Fibroblast of skin of back (primary cell): ENCODE results near the gene ZCCHC24.
"Not testable (repeated sequence)": the region's sequence is repeated elsewhere in the genome, so short reads cannot be mapped to it uniquely, and the experiment has no call there.

Experiments used
- DNase-seq: peaks from one replicate; pipeline ENCODE4 v3.0.0-alpha.2; 2013

The ZCCHC24 gene

DNA sequence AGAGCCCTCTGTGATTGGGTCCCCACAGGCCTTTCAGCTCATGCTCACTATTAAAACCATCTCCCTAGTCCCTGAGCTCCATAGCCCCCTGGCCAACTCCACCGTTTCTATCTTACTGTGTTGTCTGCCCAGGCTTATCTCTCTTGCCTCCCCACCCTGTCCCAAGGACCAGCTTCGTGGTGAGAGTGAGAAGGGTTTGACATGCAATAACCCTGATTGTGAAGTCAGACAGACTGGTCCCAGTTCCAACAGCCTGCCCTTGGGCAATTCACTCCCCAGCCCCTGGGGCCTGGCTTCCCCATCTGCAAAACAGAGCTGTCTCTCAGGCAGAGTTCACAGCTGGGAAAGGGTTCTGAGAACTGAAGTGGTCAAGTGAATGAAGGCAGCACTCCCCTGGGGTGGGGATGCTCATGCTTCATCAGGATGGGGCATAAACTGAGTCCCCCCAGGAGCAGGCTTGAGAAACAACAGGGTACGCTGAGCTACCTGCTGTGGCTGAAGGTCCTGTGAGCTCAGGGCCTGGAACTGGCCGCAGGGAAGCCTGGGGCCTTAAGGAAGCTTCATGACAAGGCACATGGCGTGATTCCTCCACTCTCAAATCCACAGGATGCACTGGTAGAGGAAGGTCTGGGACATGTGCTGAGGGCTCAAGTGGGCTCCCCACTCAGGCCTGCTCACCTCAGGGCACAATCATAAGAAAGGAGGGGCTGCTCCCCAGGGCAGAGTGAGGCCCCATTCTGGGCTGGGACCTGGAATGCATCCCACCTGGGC, 100.0 kb downstream of the ZCCHC24 start:
- no peak for DNase-seq

DNA sequence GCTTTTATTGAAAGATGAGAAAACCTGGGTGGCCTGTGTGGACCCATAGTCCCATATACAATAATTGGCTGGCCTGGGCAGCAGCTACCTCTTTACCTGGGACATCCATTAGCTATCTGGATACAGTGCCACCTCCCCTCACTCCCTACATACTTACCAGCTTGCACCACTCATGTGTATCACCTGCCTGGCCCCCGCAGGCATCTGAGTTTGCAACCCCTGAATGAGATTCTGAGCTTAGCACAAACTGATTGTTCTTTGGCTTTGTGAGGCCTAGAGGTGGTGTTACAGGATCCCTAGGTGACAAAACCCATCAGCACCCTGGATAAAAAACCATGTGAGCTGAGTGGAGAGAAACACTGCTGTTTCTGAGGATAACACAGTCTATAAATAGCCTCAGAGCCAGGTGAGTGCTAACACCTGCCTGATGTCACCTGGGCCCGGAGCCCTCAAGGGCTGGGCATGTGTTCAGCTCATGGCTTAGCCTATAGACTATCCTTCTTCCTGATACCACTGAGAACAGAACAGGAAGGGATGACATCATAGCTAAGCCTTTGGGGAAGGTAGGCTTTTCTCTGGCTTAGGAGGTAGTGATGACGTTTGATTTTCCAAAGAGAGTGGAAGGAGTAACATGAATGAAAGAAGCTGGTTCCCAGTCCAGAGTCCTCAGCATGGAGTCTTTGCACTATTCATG, 100.8 kb downstream of the ZCCHC24 start:
- no peak for DNase-seq

DNA sequence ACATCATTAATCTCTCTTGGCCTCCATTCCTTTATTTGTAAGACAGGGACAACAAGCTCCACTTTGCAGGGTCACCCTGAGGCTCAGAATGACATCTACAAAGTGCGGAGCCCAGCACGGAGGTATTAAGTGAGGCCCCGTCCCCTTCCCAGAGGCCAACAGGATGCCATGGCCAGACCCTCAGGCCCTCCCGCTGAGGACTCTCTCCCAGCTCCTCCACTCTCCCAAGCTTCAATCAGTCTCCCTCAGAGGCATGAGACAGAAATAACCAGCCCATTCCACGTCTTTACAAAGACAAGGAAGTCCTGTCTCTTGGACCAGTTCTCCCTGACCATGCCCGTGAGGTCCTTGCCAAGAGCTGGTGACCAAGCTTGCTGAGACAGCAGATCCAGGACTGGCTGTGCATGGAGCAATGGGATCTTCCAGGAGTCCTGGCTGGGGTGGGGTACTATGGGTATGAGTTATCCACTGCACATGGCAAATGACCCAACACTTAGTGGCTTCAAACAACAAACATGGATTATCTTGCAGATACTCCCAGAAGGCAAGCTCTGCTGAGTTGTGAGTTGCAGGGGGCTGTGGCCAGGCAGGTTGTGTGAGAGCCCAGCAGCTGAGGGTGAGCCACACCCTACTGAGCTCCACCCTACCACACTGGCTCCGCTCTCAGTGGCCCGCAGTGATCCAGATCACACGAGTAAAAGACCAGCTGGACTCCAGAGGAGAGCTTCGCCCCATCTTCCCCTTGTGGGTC, 102.4 kb downstream of the ZCCHC24 start:
- DNase-seq: no peak

DNA sequence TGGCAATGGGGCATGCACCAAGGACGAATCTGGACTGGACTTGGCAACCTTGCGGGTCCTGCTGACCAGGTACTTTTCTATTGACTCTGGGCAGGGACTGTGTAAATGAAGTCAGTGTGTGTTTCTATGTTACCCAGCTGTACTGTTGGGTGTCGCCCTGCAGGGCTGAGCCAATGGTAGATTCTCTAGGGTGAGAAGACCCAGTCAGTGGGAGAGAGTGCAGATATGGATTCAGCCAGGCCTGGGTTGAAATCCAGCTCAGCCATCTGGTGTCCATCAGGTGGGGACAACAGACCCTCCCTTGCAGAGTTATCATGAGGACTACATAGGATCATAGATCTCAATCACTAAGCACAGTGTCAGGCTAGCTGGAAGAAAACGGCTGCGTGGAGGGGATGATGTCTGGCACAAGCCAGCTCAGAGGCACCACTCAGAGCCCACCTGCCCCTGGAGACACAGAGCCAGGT, 103.1 kb downstream of the ZCCHC24 start:
- no peak for DNase-seq

DNA sequence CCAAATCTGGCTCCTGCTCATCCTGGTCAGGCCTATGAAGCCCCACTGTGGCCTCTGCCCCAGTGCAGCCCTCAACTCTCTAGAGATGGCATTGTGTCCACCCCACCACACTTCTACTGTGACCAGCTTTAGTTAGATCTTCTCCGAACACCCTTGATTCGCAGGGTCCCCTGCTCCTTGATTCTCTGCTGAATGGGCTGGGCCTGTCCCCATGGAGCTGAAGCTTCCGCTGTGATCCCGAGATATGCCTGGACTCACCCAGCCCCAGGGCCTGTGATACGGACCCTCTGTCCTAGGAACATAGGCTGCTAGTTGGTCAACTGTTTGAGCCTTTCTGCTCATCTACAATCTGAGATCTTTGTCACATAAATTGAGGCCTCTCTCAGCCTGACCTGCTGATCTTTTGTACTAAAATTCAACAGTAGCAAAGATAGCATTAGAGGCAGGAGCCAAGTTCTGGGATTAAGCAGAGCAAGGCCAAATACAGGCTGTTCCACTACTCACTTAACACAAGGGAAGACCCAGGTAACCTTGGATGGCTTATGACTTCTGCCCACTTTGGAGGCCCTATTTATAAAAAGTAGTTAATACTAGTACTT, 104.7 kb downstream of the ZCCHC24 start:
- no peak for DNase-seq

DNA sequence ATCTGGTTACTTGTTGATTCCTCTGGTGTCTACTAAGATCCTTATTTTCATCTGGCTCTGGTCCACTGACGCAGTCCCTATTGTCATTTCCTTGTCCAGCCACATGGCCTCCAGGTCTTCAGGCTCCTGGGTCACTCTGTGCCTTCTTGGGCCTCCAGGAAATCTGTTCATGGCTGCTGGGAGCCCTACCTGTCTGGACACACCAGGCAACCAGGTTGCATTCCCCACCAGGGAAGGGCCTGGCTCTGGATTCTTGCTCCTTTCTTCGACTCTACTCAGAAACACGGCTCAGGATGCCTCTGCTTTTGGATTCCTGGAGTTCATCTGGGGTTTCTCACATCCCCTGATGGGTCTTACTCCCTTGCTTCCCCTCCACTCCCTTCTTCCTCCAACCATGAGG, 106.2 kb downstream of the ZCCHC24 start:
- DNase-seq: no peak

DNA sequence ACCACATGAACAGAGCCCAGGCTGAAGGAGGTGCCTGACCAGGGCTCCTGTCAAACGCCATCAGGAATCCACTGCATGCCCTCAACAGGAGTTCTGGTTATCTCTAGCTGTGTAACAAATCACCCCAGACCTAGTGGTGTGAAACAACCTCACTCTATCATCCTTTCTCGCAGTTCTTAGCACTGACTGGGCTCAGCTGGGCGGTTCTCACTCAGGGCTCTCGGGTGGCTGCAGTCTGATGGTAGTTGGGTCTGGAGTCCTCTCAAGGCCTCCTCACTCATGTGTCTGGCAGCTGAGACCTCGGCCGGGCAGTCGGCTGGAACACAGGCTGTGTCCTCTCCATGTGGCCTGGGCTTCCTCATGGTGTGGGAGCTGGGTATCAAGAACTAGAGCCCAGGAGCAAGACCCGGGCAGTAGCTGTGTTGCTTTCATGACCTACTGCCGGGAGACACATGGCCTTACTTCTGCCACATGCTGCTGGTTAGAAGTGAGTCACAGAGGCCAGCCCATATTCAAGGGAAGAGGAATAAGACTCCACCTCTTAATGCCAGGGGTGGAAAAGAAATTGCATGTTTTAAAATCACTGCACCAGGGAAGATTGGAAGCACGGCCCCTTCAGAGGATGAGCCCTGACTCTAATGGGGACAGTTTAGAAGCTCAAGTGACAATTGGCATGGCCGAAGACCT, 107.5 kb downstream of the ZCCHC24 start:
- not testable (repeated sequence) for DNase-seq

DNA sequence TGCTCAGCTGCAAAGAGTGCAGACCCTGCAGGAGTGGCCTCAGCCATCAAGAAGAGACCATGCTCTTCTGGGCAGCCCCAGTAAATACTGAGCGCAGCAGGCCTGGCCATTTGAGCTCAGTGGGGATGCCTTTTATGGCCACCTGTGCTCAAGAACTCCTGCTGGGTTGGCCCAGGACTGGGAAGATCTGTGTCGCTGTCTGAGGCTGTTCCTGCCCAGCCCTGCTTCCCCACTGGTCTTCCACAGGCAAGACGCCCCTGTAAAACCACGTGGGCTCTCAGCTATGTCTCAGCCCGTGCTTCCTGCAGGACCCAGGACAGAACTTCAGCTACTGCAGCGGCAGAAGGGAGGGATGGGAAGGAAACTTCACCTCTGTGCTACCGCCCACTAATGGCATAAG, 108.7 kb downstream of the ZCCHC24 start:
- DNase-seq: peak; percentile 41

DNA sequence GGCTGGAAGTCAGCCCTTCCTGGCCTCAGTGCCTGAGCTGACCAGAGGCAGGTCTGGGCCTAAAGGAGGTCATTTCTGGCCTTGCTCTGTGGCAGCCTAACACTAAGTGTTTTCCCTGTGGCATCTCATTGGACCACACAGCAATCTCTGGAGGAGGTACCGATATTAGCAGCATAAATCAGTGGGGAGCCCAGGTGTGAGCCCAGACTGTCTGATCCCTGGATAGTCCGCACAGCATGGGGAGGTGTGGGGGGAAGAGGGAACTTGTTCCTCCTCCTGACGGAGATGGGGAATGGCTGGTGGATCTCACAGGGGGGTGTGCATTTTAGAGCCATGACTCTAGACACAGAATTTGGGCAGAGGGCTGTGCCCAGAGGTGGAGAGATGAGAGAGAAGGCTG, 109.1 kb downstream of the ZCCHC24 start:
- DNase-seq: no peak

DNA sequence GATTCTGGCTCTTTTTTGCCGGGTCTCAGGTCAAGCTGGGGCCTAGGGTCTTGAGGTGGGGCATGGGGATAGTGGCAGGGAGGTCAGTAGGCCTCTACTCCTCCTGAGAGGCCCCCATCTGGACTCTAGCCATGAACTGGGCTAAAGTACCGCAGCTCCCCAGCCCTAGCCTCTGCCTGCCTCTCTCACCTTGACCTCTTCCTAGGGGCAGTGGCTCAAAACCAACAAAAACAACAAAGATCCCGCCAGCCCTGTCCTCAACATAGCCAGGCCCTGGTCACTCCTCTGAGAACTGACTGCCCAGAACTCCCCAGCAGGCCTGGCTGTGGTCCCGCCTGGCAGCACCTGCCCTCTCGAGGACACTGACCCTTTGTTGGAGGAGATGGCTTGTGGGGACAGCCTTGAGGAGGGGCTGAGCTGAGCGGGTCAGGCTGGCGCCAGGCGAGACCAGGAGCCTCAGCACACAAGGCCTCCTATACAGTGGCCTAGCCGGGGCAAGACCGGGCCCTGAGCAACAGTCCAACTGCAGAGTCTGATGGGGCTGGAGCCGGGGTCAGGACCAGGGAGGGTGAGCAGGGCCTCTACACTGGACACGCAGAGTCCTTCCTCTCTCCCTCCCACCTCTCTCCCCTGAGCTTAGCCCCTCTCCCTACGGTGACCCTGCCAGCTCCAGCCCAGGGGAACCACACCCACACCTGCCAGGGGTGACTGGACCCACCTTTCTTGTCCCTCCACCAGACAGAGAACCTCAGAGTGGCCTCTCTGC, 109.8 kb downstream of the ZCCHC24 start:
- no peak for DNase-seq

DNA sequence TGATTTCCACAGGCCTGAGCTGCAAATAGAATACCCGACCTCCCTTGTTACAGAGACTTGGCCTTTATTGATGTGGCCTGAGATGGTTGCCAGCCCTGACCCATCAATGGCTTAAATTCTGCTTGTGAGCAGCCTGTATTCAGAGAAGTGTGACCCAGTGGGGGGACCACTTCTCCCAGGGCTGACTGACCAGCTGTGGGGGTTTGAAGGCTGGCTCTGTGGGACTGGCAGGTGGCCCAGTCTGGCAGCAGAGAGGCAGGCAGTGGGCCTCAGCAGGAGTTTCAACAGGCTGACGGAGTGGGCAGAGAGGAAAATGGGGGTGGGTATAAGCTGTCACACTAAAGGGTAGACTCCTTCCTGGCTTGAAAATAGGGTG, 110.3 kb downstream of the ZCCHC24 start:
- DNase-seq: no peak

DNA sequence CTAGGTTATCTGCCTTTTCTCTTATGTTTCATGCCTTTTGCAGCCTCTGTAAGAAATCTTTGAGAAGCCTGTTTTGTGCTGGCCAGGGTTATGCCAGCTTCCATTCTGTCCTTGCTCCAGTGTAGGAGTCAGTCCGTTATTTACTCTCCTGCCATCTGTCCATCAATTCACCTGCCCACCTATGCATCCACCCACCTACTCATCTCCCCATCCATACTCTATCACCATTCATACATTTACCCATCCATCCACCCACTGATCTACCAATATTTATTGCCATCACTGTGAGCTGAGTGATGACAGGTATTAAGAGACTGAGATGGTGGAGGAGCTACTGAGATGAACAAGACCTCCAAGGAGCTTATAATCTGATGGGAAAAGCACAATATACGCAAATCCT, 110.9 kb downstream of the ZCCHC24 start:
- no peak for DNase-seq

DNA sequence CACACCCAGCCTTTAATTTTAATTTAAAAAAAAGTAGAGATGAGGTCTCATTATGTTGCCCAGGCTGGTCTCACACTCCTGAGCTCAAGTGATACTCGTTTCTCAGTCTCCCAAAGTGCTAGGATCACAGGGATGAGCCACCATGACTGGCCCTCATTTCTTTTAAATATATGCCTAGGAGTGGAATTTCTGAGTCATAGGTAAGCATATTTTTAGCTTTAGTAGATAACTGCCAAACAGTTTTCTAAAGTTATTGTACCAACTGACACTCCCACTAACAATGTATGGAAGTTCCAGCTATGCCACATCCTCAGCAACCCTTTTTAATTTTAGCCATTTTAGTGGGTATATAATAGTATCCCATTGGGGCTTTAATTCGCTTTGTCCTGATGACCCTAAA, 111.9 kb downstream of the ZCCHC24 start:
- DNase-seq: peak; percentile 94

DNA sequence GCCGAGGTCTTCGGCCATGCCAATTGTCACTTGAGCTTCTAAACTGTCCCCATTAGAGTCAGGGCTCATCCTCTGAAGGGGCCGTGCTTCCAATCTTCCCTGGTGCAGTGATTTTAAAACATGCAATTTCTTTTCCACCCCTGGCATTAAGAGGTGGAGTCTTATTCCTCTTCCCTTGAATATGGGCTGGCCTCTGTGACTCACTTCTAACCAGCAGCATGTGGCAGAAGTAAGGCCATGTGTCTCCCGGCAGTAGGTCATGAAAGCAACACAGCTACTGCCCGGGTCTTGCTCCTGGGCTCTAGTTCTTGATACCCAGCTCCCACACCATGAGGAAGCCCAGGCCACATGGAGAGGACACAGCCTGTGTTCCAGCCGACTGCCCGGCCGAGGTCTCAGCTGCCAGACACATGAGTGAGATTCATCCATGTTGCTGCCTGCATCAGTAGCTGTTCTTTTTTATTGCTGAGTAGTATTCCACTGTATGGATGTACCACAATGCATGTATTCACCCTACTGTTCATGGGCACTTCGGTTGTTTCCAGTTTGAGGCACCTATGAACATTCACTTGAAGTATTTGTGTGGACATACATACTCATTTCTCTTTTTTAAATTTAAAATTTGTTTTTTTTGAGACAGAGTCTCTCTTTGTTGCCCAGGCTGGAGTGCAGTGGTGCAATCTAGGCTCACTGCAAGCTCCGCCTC, 112.7 kb downstream of the ZCCHC24 start:
- DNase-seq: not testable (repeated sequence)
